ENCODE measurements around the gene MALL.

GRCh38 chr2:110106642-110107041 is 9.0 kb downstream of the MALL start:
- TF ChIP-seq ZNF76 (CRISPR knock-in tag; IDR thresholded peaks at IDR 0.05; ENCODE audit: borderline replicate concordance), result no peak
- TF ChIP-seq, protein P1, sequence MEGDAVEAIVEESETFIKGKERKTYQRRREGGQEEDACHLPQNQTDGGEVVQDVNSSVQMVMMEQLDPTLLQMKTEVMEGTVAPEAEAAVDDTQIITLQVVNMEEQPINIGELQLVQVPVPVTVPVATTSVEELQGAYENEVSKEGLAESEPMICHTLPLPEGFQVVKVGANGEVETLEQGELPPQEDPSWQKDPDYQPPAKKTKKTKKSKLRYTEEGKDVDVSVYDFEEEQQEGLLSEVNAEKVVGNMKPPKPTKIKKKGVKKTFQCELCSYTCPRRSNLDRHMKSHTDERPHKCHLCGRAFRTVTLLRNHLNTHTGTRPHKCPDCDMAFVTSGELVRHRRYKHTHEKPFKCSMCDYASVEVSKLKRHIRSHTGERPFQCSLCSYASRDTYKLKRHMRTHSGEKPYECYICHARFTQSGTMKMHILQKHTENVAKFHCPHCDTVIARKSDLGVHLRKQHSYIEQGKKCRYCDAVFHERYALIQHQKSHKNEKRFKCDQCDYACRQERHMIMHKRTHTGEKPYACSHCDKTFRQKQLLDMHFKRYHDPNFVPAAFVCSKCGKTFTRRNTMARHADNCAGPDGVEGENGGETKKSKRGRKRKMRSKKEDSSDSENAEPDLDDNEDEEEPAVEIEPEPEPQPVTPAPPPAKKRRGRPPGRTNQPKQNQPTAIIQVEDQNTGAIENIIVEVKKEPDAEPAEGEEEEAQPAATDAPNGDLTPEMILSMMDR (IDR thresholded peaks at IDR 0.05 in 2 of 3, conservative IDR thresholded peaks at IDR 0.05 in 1 of 3; ENCODE audit: insufficient read depth in 2 of 3, low read depth in 1 of 3, low read length in 3 of 3), result no peak
- no peak for TF ChIP-seq POLR2H (tag; IDR thresholded peaks at IDR 0.05; ENCODE audit: low read depth)
- no peak for TF ChIP-seq ZSCAN29 (IDR thresholded peaks at IDR 0.05)
- TF ChIP-seq POLR2AphosphoS5 (IDR thresholded peaks at IDR 0.05; ENCODE audit: control insufficient read depth, insufficient read depth, low read depth, low read length), result no peak
